Upper lobe of left lung (tissue), 4 donors: ENCODE results near the gene DNAJB8.

ENCODE experiments used
- CTCF ChIP-seq, 6 experiments: fragments of 450-650 bp in 4 of 6; fragments of 200-600 bp in 2 of 6; sonication (generic) in 2 of 6; IDR thresholded peaks; one replicate each; pipeline ENCODE4 v1.5.1; 2016 to 2019; ENCODE audit warnings: antibody characterized with exemption in 6 of 6
- EP300 ChIP-seq, 4 donors: sonication (generic); formaldehyde crosslinking; IDR thresholded peaks; one replicate each; pipeline ENCODE4 v1.5.1; 2017; ENCODE audit warnings: antibody characterized with exemption in 4 of 4, control low read depth in 2 of 4

DNA sequence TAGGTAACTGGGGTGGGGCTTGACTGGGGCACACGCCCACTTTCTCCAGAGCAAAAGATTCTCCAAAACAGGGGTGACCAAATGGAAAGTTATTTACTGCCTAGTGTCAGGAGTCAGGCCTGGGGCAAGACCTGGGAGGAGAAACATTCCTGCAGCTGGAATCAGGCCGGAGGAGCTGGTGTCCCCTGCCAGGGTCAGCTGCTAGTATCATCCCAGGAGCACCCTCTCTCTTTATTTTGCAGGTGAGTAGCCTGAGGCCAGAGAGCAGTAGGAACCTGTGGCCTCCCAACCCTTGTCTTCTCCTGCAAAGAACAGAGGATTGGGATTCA, 32.9 kb downstream of the DNAJB8 start:
- no peak for TF ChIP-seq EP300 (IDR thresholded peaks at IDR 0.05)
- TF ChIP-seq CTCF (IDR thresholded peaks at IDR 0.05) = no peak
